ENCODE measurements around the gene GOLT1A.
A peak's percentile ranks its signal among the peaks of the same experiment; 100 is the strongest.

Gene GOLT1A

DNA sequence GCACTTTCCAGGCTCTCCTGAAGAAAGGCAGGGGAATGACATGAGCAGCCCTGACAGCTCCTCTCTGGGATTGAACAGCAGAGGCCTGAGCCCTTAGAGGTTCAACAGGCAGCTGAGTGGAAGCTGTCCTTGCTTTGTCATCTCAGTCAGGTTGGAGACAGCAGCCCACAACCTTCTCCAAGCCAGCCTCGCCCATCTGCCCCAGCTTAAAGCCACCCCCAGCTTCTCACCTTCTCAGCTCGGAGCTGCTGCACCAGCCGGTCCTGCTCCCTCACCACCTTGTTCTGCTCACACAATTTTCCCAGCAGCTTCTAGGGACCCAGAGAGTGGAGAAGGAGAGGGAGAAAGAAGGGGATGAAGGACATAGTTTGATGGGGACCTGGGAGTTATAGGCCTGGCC, 35.2 kb upstream of the GOLT1A start:
- ATAC-seq (ENCODE audit: low read depth) (no peak), DNase-seq (ENCODE audit: low spot score) (no peak)
- Histone ChIP-seq H3K4me3 (ENCODE audit: severe bottlenecking) (no peak overlapping the region), H3K27ac (ENCODE audit: poor library complexity, severe bottlenecking) (no peak overlapping the region), H3K4me1 (ENCODE audit: insufficient read depth, poor library complexity, severe bottlenecking) (no peaks in the 10 kb centered on the region), H3K27me3 (ENCODE audit: insufficient read depth, poor library complexity, severe bottlenecking) (no peaks in the 10 kb centered on the region), H3K9me3 (ENCODE audit: severe bottlenecking) (no peaks in the 10 kb centered on the region), H3K36me3 (ENCODE audit: low read depth) (no peaks in the 10 kb centered on the region)
- TF ChIP-seq, protein P1, sequence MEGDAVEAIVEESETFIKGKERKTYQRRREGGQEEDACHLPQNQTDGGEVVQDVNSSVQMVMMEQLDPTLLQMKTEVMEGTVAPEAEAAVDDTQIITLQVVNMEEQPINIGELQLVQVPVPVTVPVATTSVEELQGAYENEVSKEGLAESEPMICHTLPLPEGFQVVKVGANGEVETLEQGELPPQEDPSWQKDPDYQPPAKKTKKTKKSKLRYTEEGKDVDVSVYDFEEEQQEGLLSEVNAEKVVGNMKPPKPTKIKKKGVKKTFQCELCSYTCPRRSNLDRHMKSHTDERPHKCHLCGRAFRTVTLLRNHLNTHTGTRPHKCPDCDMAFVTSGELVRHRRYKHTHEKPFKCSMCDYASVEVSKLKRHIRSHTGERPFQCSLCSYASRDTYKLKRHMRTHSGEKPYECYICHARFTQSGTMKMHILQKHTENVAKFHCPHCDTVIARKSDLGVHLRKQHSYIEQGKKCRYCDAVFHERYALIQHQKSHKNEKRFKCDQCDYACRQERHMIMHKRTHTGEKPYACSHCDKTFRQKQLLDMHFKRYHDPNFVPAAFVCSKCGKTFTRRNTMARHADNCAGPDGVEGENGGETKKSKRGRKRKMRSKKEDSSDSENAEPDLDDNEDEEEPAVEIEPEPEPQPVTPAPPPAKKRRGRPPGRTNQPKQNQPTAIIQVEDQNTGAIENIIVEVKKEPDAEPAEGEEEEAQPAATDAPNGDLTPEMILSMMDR (IDR thresholded peaks at IDR 0.05; ENCODE audit: poor library complexity, severe bottlenecking): no peak

DNA sequence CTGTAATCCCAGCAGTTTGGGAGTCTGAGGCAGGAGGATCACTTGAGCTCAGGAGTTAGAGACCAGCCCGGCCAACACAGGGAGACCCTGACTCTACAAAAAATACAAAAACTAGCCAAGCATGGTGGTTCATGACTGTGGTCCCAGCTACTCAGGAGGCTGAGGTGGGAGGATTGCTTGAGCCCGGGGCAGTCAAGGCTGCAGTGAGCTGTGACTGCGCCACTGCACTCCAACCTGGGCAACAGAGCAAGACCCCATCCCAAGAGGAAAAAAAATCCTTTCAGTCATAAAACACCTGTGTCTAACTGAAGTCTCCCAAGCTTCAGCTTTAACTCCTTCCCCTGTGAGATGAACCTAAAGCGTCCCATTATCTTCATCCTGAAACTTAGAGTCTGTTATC, 33.1 kb upstream of the GOLT1A start:
- ATAC-seq (ENCODE audit: low read depth) (no peak), DNase-seq (ENCODE audit: low spot score) (no peak)
- Histone ChIP-seq H3K36me3 (ENCODE audit: low read depth) (no peaks in the 10 kb centered on the region), H3K27me3 (ENCODE audit: insufficient read depth, poor library complexity, severe bottlenecking) (no peaks in the 10 kb centered on the region), H3K4me1 (ENCODE audit: insufficient read depth, poor library complexity, severe bottlenecking) (no peaks in the 10 kb centered on the region), H3K27ac (ENCODE audit: poor library complexity, severe bottlenecking) (no peak overlapping the region), H3K4me3 (ENCODE audit: severe bottlenecking) (no peak overlapping the region), H3K9me3 (ENCODE audit: severe bottlenecking) (no peaks in the 10 kb centered on the region)
- TF ChIP-seq, protein P1 (IDR thresholded peaks at IDR 0.05; ENCODE audit: poor library complexity, severe bottlenecking): no peak

DNA sequence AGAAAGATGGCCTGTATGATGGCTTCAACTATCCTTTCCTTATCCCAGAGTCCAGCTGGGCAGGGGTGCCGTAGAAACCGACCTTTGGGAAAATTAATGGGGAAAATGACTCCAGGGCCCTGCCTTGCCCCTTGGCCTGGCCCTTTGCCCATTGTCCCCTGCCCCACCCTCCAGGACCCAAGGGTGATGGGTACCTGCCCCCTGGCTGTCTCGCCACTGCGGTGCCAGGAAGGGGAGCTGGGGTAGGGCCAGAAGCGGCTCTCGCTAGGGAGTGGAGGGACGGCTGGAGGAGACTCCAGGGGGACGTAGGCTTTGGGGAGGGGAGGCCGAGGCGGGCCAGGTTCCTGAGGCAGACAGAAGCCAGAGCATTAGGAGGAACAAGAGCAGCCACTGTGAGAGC, 29.1 kb upstream of the GOLT1A start:
- H3K9me3 ChIP-seq (ENCODE audit: severe bottlenecking): no peaks in the 10 kb centered on the region
- no peak overlapping the region for H3K27ac ChIP-seq (ENCODE audit: poor library complexity, severe bottlenecking)
- no peaks in the 10 kb centered on the region for H3K4me1 ChIP-seq (ENCODE audit: insufficient read depth, poor library complexity, severe bottlenecking)
- TF ChIP-seq, protein P1 (IDR thresholded peaks at IDR 0.05; ENCODE audit: poor library complexity, severe bottlenecking): no peak
- no peaks in the 10 kb centered on the region for H3K36me3 ChIP-seq (ENCODE audit: low read depth)
- H3K27me3 ChIP-seq (ENCODE audit: insufficient read depth, poor library complexity, severe bottlenecking): no peaks in the 10 kb centered on the region
- no peak for ATAC-seq (ENCODE audit: low read depth)
- no peak overlapping the region for H3K4me3 ChIP-seq (ENCODE audit: severe bottlenecking)
- DNase-seq (ENCODE audit: low spot score): no peak

DNA sequence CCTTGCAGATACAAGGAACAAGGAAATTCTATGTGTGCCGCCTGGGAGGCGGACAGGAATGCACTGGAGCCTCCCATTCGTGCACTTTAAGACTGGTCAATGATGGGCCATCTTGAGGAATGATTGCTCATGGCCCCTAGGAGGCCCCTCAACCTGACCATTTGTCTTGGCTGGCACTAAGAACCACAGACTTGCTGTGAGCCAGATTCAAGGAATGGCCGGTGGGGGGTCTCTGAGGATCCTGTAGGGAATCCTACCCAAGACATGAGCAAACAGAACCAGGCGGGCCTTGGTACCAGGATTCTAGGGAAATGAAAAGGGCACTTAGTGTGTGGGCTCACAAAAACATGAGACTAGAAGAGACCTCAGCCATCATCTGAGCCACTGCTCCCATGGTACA, 28.1 kb upstream of the GOLT1A start:
- H3K9me3 ChIP-seq (ENCODE audit: severe bottlenecking): no peaks in the 10 kb centered on the region
- no peaks in the 10 kb centered on the region for H3K4me1 ChIP-seq (ENCODE audit: insufficient read depth, poor library complexity, severe bottlenecking)
- H3K27ac ChIP-seq (ENCODE audit: poor library complexity, severe bottlenecking): no peak overlapping the region
- TF ChIP-seq, protein P1 (IDR thresholded peaks at IDR 0.05; ENCODE audit: poor library complexity, severe bottlenecking): no peak
- no peaks in the 10 kb centered on the region for H3K27me3 ChIP-seq (ENCODE audit: insufficient read depth, poor library complexity, severe bottlenecking)
- ATAC-seq (ENCODE audit: low read depth) (no peak), DNase-seq (ENCODE audit: low spot score) (no peak)
- H3K4me3 ChIP-seq (ENCODE audit: severe bottlenecking): no peak overlapping the region
- no peaks in the 10 kb centered on the region for H3K36me3 ChIP-seq (ENCODE audit: low read depth)

DNA sequence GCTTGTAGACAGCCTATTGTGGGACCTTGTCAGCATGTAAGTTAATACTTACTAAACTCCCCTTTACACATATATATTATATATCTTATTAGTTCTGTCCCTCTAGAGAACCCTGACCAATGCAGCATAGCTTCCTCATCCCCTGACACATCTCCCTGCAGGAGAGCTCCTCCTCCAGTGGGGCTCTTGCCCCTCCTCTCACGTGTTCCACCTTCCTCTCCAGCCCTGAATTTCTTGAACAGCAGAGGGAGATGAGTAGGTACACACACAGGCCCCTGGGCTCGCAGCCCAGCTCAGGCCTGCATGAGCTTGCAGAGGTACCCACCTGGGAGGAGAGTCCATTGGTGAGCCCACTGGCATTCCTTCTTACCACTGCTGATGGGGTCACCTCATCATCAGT, 27.3 kb upstream of the GOLT1A start:
- Histone ChIP-seq H3K4me3 (ENCODE audit: severe bottlenecking) (no peak overlapping the region), H3K36me3 (ENCODE audit: low read depth) (no peaks in the 10 kb centered on the region), H3K4me1 (ENCODE audit: insufficient read depth, poor library complexity, severe bottlenecking) (no peaks in the 10 kb centered on the region), H3K27me3 (ENCODE audit: insufficient read depth, poor library complexity, severe bottlenecking) (no peaks in the 10 kb centered on the region), H3K27ac (ENCODE audit: poor library complexity, severe bottlenecking) (no peak overlapping the region), H3K9me3 (ENCODE audit: severe bottlenecking) (no peaks in the 10 kb centered on the region)
- DNase-seq (ENCODE audit: low spot score) (no peak), ATAC-seq (ENCODE audit: low read depth) (peak; percentile 62; the same call in 1 of the 3 replicates)
- TF ChIP-seq, protein P1 (IDR thresholded peaks at IDR 0.05; ENCODE audit: poor library complexity, severe bottlenecking): no peak

Data from RWPE2 (cell line).